ENCODE measurements around the gene NLN.
A peak's percentile ranks its signal among the peaks of the same experiment; 100 is the strongest.

NLN gene

DNA sequence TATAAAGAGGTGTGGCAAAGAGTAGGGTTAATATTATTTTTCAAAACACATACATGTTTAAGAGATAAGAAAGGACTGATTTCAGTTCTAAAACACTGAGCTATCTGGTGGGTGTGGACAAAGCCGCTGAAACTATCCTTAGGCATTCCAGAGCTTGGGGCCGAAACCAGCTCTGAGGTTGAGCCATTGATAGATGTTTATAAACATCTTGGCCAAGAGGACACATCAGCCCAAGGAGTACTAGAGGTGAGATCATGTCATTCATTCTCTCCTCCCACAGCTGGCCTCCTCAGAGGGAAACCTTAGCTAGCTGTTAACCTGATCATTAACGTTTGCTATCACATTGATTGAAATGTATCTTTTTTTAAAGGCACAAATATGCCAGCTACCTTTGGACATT, 89.9 kb downstream of the NLN start:
- FAIRE-seq: no peak

DNA sequence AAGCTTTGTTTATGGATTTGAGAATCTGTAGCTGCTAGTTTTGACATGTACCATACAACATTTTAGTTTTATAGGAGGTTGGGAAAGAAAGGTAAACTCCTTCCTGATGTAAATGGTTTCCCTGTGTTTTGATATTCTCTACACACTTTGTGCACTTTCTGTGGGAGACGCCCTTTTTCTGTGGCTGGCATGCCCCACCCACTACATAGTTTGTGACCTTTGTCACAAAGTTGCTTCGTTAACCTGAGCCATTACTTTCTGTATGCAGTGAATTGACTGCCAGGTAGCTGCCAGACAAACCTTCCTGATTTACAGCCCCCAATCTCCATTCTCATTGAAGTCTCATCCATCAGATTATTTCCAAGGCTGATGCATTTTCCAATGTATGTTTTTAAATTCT, 90.6 kb downstream of the NLN start:
- peak; percentile 53 for FAIRE-seq

GRCh38 chr5:65813174-65813573, 91.2 kb downstream of the NLN start:
- FAIRE-seq: no peak

GRCh38 chr5:65815161-65815560, 93.2 kb downstream of the NLN start:
- no peak for FAIRE-seq

DNA sequence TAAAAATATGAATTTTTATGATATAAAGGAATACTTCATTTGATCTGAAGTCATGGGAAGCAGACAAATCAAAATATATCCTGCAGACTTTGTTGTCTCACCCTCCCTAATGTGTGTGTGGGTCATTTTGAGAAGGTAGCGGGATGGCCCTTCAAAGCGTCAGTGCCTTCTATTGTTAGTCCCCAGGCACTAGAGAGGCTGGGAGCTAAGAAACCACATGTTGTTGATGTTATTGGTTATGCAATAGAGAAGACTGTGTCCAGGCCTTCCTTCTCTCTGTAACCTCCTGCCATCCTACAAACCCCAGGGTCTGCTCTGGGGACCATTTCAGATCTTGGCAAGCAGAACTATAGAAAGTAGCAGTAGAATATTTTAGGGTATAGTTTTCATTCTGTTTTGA, 94.7 kb downstream of the NLN start:
- no peak for FAIRE-seq

GRCh38 chr5:65817931-65818330, 95.9 kb downstream of the NLN start:
- FAIRE-seq: no peak

GRCh38 chr5:65818592-65818991, 96.6 kb downstream of the NLN start:
- FAIRE-seq: no peak

- FAIRE-seq: no peak
Observed at GRCh38 chr5:65819215-65819904, 97.4 kb downstream of the NLN start.

- FAIRE-seq: no peak
Observed at GRCh38 chr5:65819905-65820240, 97.9 kb downstream of the NLN start.

DNA sequence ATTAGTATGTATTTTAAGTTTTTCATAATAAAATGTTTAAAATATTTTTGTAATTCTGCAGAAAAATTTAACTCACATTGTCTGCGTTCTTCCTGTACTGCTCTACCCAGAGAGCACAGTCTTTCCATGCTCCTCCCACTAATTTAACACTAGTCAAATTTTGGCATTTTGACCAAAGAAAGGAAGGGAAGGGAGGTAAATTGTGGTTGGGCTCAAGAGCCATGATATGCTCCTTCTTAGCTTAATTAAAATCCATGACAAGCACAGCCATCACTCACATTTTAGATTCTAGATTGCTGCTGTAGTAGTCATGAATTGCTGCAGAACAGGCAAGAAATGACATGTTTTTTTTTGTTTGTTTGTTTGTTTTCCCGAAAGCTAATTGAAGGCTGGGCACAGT, 98.4 kb downstream of the NLN start:
- FAIRE-seq: no peak

DNA sequence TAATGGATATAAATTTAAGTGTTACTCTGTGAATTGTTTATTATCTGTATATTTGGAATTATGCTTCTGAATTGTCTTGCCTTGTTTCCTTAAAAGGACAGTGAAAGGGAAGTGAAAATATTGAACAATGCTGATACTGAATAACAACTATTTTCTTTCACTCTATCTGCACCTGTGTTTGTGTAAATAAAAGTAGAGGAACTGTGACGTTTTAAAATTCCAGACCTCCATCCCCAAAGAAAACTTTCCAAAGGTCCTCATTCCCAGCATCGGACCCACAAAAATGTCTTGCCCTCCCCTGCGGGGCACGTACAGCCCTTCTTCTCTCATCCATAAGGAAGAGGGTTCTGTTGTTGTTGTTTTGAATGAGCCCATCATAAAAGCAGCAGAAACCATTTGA, 100.0 kb downstream of the NLN start:
- no peak for FAIRE-seq

GRCh38 chr5:65822710-65823109, 100.7 kb downstream of the NLN start:
- no peak for FAIRE-seq

DNA sequence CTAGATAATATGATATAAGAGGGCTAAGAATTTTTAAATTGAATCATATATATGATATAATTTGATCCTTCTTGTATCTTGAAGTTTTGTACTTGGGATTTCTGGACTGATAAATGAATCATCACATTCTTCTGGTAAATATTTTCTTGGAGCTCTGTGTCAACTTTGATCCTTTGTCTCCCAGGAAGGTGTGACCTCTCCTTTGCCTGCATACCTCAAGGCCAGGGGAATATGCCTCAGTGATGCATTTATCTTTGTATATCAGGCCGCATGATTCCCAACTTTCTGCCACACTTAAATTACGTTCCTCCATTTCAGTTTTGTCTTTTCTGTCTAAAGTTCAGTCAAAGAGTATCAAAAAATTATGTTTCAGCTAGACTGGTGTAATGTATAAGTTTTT, 101.2 kb downstream of the NLN start:
- FAIRE-seq: no peak

DNA sequence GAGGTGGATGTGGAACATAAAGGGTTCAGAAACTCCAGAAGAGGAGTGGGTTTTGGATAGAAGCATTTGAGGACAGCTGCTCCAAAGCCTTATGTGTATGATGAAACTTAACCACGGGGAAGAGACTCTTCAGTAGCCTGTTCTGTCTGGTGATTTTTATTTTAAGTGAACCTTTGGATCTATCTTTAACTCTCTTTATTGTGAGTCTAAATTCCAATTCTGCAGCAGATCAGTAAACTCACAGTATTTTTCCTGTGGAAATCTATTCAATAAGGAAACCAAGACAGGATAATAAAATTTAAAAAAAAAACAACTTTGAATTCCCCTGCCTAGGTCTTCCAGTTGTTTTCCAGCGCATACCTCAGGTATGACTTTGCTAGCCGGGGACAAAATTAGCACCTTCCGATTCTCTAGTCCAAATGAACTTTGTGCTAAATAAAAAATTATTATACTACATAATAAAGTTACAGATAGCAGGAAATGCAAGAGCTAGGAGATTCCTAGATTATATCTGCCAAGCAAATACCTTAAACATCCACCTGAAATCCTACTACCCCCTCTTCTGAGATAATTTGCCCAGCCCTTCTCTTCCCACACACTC, 101.9 kb downstream of the NLN start:
- no peak for FAIRE-seq

DNA sequence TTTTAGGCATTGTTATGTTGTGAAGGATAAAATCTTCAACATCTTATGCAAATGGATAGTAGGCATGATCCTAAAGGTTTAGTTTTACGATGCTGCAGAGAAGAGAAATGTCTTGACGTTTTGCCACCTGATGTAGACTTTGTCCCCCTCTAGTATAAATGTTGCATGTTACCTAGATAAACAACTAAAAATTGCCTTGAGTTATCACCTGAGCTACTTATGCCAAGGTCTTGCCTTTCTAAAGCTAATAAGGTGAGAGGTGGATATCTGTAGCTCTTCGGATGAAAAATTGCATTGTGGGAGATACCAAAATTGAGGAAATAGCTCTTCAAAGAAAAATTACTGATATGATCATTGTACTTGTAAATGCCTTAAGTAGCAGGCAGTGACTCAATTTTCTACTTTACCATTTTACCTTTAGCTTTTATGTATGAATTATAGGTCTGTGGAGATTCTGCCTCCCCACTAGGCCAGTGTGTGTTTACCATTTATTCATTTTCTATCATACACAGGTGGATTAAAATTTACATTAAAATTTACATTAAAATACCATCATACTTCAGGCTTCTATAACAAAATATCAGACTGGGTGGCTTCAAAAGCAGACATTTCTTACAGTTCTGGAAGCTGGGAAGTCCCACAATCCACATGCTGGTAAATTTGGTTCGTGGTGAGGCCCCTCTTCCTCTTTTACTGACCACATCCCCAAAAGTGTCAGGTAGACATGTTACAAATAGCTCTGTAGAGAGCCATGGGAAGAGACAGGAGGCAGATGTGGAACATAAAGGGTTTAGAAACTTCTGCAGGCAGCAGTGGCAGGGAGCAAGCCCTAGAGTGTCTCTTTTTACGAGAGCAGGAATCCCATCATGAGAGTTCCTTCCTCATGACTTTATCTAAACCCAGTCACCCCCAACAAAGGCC, 103.7 kb downstream of the NLN start:
- FAIRE-seq: no peak

- FAIRE-seq: no peak
Observed at GRCh38 chr5:65828022-65828896, 106.3 kb downstream of the NLN start.

DNA sequence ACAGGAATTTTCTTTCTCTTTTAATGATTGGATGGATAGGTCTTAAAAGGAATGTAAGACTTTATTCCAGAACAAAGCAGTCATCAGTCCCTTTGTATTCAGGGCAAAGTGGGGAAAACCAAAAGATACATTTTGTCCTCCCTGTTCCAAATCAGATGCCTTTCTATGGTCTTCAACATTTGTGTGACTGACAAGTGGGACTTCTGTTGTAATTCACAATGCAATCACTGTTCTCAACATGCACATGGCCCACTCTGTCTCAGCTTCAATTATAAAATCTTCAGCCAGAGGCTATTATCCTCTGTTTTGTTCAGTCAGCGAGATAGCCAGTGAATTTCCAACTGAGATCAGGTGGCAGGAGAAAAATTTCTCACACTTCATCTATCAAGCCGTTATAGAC, 108.9 kb downstream of the NLN start:
- no peak for FAIRE-seq

GRCh38 chr5:65831276-65831675, 109.3 kb downstream of the NLN start:
- no peak for FAIRE-seq

GRCh38 chr5:65832152-65832551, 110.1 kb downstream of the NLN start:
- FAIRE-seq: no peak

GRCh38 chr5:65832603-65833228, 110.7 kb downstream of the NLN start:
- no peak for FAIRE-seq

- no peak for FAIRE-seq
Observed at GRCh38 chr5:65833780-65834179, 111.8 kb downstream of the NLN start.

DNA sequence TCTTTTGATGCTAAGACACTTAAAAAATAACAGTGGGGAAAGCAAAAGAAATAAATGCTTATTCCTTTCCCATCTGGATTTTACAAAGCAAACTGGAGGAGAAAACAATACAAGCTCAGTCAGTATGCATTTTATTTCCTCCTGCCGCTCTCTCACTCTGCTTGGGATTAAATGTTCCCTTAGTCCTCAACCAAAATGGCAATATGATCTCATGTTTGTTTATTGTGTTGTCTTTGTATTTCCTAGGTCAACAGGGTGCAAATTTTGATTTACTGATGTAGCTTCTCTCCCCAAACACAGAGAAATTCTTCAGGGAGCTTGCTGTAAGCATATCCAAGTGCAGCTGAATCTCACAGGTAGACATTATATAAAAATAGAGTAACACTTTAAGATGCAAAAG, 112.3 kb downstream of the NLN start:
- no peak for FAIRE-seq

- FAIRE-seq: no peak
Observed at GRCh38 chr5:65835191-65835590, 113.2 kb downstream of the NLN start.
